Non-pigmented ciliary epithelial cell (primary cell): ENCODE results near the gene CGNL1.

Source experiments
- DNase-seq: peaks from one replicate; pipeline ENCODE4 v3.0.0-alpha.2; 2010; ENCODE audit warnings: low read depth

Gene CGNL1

GRCh38 chr15:57375827-57376695, at the start of gene CGNL1:
Gene CGNL1 (plus strand): TSS chr15:57376505. CDS start chr15:57438000, 61,495 bp downstream.
- no peak for DNase-seq

GRCh38 chr15:57327985-57328471, 48.3 kb upstream of the CGNL1 start:
- DNase-seq: peak; percentile 96

- no peak for DNase-seq
These were observed 47.8 kb upstream of the CGNL1 start for GRCh38 chr15:57328479-57328878.

- no peak for DNase-seq
These were observed 47.4 kb upstream of the CGNL1 start for GRCh38 chr15:57328897-57329296.

- no peak for DNase-seq
These were observed 46.5 kb upstream of the CGNL1 start for GRCh38 chr15:57329582-57330367.

GRCh38 chr15:57330619-57331340, 45.5 kb upstream of the CGNL1 start:
- no peak for DNase-seq

GRCh38 chr15:57332326-57332725, 44.0 kb upstream of the CGNL1 start:
- no peak for DNase-seq

- DNase-seq: peak; percentile 19
These were observed 42.8 kb upstream of the CGNL1 start for GRCh38 chr15:57333487-57333886.

- no peak for DNase-seq
These were observed 42.0 kb upstream of the CGNL1 start for GRCh38 chr15:57334257-57334656.

- DNase-seq: no peak
These were observed 41.0 kb upstream of the CGNL1 start for GRCh38 chr15:57335293-57335715.

- DNase-seq: no peak
These were observed 40.6 kb upstream of the CGNL1 start for GRCh38 chr15:57335719-57336118.

- DNase-seq: no peak
These were observed 38.4 kb upstream of the CGNL1 start for GRCh38 chr15:57337868-57338411.

GRCh38 chr15:57339321-57339720, 37.0 kb upstream of the CGNL1 start:
- no peak for DNase-seq

- no peak for DNase-seq
These were observed 35.5 kb upstream of the CGNL1 start for GRCh38 chr15:57340682-57341259.

GRCh38 chr15:57343048-57343447, 33.3 kb upstream of the CGNL1 start:
- DNase-seq: no peak

GRCh38 chr15:57343498-57343897, 32.8 kb upstream of the CGNL1 start:
- no peak for DNase-seq

GRCh38 chr15:57344282-57344681, 32.0 kb upstream of the CGNL1 start:
- DNase-seq: no peak

GRCh38 chr15:57345584-57345983, 30.7 kb upstream of the CGNL1 start:
- DNase-seq: no peak

GRCh38 chr15:57348081-57348480, 28.2 kb upstream of the CGNL1 start:
- DNase-seq: no peak

GRCh38 chr15:57352535-57353316, 23.6 kb upstream of the CGNL1 start:
- no peak for DNase-seq

GRCh38 chr15:57353317-57353804, 22.9 kb upstream of the CGNL1 start:
- DNase-seq: no peak
